Measurements from ENCODE around the gene CNNM1. TPM values are rescaled to one million over a fixed set of nuclear protein-coding genes. Genes with fewer than 3 reads are reported as not detected.

The CNNM1 gene
- total RNA-seq, 2 experiments from 2014 or later, result not detected

GRCh38 chr10:99369126-99369525 is 40.0 kb downstream of the CNNM1 start:
- H3K27ac ChIP-seq (ENCODE audit: low read depth, low read length, poor library complexity, severe bottlenecking), result no peak overlapping the region
- no peaks in the 10 kb centered on the region for H3K9me2 ChIP-seq (ENCODE audit: insufficient read depth, low read length)
- POLR2A ChIA-PET, result no interaction called here
- no peak for TF ChIP-seq CTCF (conservative IDR thresholded peaks at IDR 0.05; ENCODE audit: low read length)
- no peak for TF ChIP-seq EZH2phosphoT487 (IDR thresholded peaks at IDR 0.05; ENCODE audit: borderline replicate concordance, low read depth, low read length)
- no peaks in the 10 kb centered on the region for H3K9me3 ChIP-seq (ENCODE audit: low read length)
- no peaks in the 10 kb centered on the region for H4K20me1 ChIP-seq (ENCODE audit: insufficient read depth, low read length)
- H3K36me3 ChIP-seq (ENCODE audit: insufficient read depth, low read length), result no peaks in the 10 kb centered on the region
- no peak overlapping the region for H3K4me2 ChIP-seq (ENCODE audit: low read length)
- no peak overlapping the region for H2AFZ ChIP-seq (ENCODE audit: low read length)
- no peaks in the 10 kb centered on the region for H3K4me1 ChIP-seq (ENCODE audit: insufficient read depth, low read length, poor library complexity, severe bottlenecking)
- DNase-seq (ENCODE audit: low spot score), result no peak
- CTCF ChIA-PET (ENCODE audit: unreplicated experiment), result no interaction called here
- H3K79me2 ChIP-seq (ENCODE audit: insufficient read depth, low read depth, low read length), result no peaks in the 10 kb centered on the region
- H3K4me3 ChIP-seq (ENCODE audit: low read depth, low read length, poor library complexity, severe bottlenecking), result no peak overlapping the region
- intact Hi-C loops (cut with micrococcal nuclease; ENCODE audit: unreplicated experiment), result no loop called here
- no TSS peak for BruUV-seq (replicated peaks)

GRCh38 chr10:99369551-99369950 is 40.4 kb downstream of the CNNM1 start:
- H3K27ac ChIP-seq (ENCODE audit: low read depth, low read length, poor library complexity, severe bottlenecking), result no peak overlapping the region
- H3K9me2 ChIP-seq (ENCODE audit: insufficient read depth, low read length), result no peaks in the 10 kb centered on the region
- H3K36me3 ChIP-seq (ENCODE audit: insufficient read depth, low read length), result no peaks in the 10 kb centered on the region
- ChIA-PET POLR2A (interaction anchor here (0.6 kb wide), 1 partner anchor 17 kb away, joined by 3 read pairs; no protein-coding TSS in a partner anchor), CTCF (ENCODE audit: unreplicated experiment) (no interaction called here)
- H2AFZ ChIP-seq (ENCODE audit: low read length), result no peak overlapping the region
- H4K20me1 ChIP-seq (ENCODE audit: insufficient read depth, low read length), result no peaks in the 10 kb centered on the region
- no TSS peak for BruUV-seq (replicated peaks)
- H3K4me2 ChIP-seq (ENCODE audit: low read length), result no peak overlapping the region
- H3K4me3 ChIP-seq (ENCODE audit: low read depth, low read length, poor library complexity, severe bottlenecking), result no peak overlapping the region
- H3K4me1 ChIP-seq (ENCODE audit: insufficient read depth, low read length, poor library complexity, severe bottlenecking), result no peaks in the 10 kb centered on the region
- H3K79me2 ChIP-seq (ENCODE audit: insufficient read depth, low read depth, low read length), result no peaks in the 10 kb centered on the region
- intact Hi-C loops (cut with micrococcal nuclease; ENCODE audit: unreplicated experiment), result no loop called here
- DNase-seq (ENCODE audit: low spot score), result no peak
- H3K9me3 ChIP-seq (ENCODE audit: low read length), result no peaks in the 10 kb centered on the region
- TF ChIP-seq EZH2phosphoT487 (IDR thresholded peaks at IDR 0.05; ENCODE audit: borderline replicate concordance, low read depth, low read length), result no peak
- no peak for TF ChIP-seq CTCF (conservative IDR thresholded peaks at IDR 0.05; ENCODE audit: low read length)

GRCh38 chr10:99370993-99371392 is 41.8 kb downstream of the CNNM1 start:
- Histone ChIP-seq H3K4me2 (ENCODE audit: low read length) (no peak overlapping the region), H3K36me3 (ENCODE audit: insufficient read depth, low read length) (no peaks in the 10 kb centered on the region), H3K27ac (ENCODE audit: low read depth, low read length, poor library complexity, severe bottlenecking) (no peak overlapping the region), H3K79me2 (ENCODE audit: insufficient read depth, low read depth, low read length) (no peaks in the 10 kb centered on the region), H3K9me3 (ENCODE audit: low read length) (no peaks in the 10 kb centered on the region), H4K20me1 (ENCODE audit: insufficient read depth, low read length) (no peaks in the 10 kb centered on the region), H2AFZ (ENCODE audit: low read length) (no peak overlapping the region), H3K4me3 (ENCODE audit: low read depth, low read length, poor library complexity, severe bottlenecking) (no peak overlapping the region), H3K4me1 (ENCODE audit: insufficient read depth, low read length, poor library complexity, severe bottlenecking) (no peaks in the 10 kb centered on the region), H3K9me2 (ENCODE audit: insufficient read depth, low read length) (no peaks in the 10 kb centered on the region)
- intact Hi-C loops (cut with micrococcal nuclease; ENCODE audit: unreplicated experiment), result no loop called here
- peak; percentile 7 for DNase-seq (ENCODE audit: low spot score)
- BruUV-seq (replicated peaks), result no TSS peak
- TF ChIP-seq CTCF (conservative IDR thresholded peaks at IDR 0.05; ENCODE audit: low read length) (peak; percentile 57), EZH2phosphoT487 (IDR thresholded peaks at IDR 0.05; ENCODE audit: borderline replicate concordance, low read depth, low read length) (no peak)
- ChIA-PET POLR2A (interaction anchor here (0.6 kb wide), 1 partner anchor 1455 kb away, joined by 3 read pairs; no protein-coding TSS in a partner anchor), CTCF (ENCODE audit: unreplicated experiment) (no interaction called here)
